Thoracic aorta (tissue), 2 donors: ENCODE measurements around the gene ARHGAP24. TPM values are rescaled to one million over a fixed set of nuclear protein-coding genes. Genes with fewer than 3 reads are reported as not detected.

Experiments
- ATAC-seq: fragments of 150-250 bp; one replicate; pipeline ENCODE4 v1.8.0; 2017; ENCODE audit warnings: low read depth; ENCODE audit not compliant: insufficient number of reproducible peaks, low FRiP score
- DNase-seq: peaks from one replicate; pipeline ENCODE4 v3.0.0-alpha.2; 2020; ENCODE audit warnings: low spot score
- H3K27ac ChIP-seq, 2 donors: fragments of 200-600 bp; sonication (generic); 1 replicate in 1 of 2; 2 replicates in 1 of 2; pipeline ENCODE4 v1.5.1; 2016; ENCODE audit warnings: mild to moderate bottlenecking in 2 of 2, moderate library complexity in 2 of 2
- H3K27me3 ChIP-seq: fragments of 200-600 bp; sonication (generic); replicated peaks from 2 replicates; pipeline ENCODE4 v1.6.0; 2016; ENCODE audit warnings: mild to moderate bottlenecking; ENCODE audit not compliant: insufficient read depth
- H3K36me3 ChIP-seq: fragments of 200-600 bp; sonication (generic); one replicate; pipeline ENCODE4 v1.5.1; 2016
- H3K4me1 ChIP-seq, 2 donors: fragments of 200-600 bp; sonication (generic); 1 replicate in 1 of 2; 2 replicates in 1 of 2; pipeline versions ENCODE4 v1.5.1 to v1.6.0; 2016; ENCODE audit warnings: low read depth in 2 of 2, mild to moderate bottlenecking in 1 of 2; ENCODE audit not compliant: control insufficient read depth in 1 of 2
- H3K4me3 ChIP-seq: fragments of 200-600 bp; sonication (generic); 2 replicates; pipeline ENCODE4 v1.5.1; 2016; ENCODE audit warnings: mild to moderate bottlenecking
- H3K9me3 ChIP-seq: fragments of 200-600 bp; sonication (generic); 2 replicates; pipeline ENCODE4 v1.5.1; 2016
- CTCF ChIP-seq: fragments of 200-600 bp; sonication (generic); IDR thresholded peaks from one replicate; pipeline ENCODE4 v1.5.1; 2019; ENCODE audit warnings: antibody characterized with exemption
- total RNA-seq, 2 donors: library from RNA; depleted of rRNA; stranded (reverse); fragments of >200 nt; gene quantifications; one replicate each; pipeline versions ENCODE4 v1.1.0 to v1.2.3, GENCODE V29; 2016

Gene ARHGAP24
- total RNA-seq, 2 donors from 2014 or later: 30.1 to 43.6 TPM

DNA sequence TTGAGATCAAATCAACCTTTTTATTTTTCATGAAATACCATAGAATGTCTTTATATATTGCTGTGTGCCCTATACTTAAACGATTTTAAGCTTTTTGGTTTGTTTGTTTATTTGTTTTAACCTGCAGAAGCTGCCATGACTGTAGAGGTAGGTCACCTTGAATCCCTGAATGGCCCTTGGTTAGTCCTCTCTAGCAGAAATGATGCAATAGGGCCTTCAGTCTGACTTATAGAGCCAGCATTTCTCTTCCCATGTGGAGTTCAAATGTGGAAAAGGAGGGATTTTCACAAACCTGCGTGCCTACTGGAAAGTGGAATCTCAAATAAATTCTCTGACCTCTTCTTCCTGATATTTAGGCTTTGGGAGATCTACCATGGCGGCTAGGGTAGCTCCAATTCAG is 557.0 kb downstream of the ARHGAP24 start:
- Histone ChIP-seq H3K4me1 (peaks cover 12 to 30% of the 10 kb centered on the region in 2 donors), H3K27me3 (no peaks in the 10 kb centered on the region), H3K27ac (peak overlapping the region; percentile 84 to 93), H3K36me3 (no peaks in the 10 kb centered on the region), H3K9me3 (no peaks in the 10 kb centered on the region), H3K4me3 (no peak overlapping the region)
- TF ChIP-seq CTCF: no peak
- DNase-seq (no peak), ATAC-seq (no peak)

DNA sequence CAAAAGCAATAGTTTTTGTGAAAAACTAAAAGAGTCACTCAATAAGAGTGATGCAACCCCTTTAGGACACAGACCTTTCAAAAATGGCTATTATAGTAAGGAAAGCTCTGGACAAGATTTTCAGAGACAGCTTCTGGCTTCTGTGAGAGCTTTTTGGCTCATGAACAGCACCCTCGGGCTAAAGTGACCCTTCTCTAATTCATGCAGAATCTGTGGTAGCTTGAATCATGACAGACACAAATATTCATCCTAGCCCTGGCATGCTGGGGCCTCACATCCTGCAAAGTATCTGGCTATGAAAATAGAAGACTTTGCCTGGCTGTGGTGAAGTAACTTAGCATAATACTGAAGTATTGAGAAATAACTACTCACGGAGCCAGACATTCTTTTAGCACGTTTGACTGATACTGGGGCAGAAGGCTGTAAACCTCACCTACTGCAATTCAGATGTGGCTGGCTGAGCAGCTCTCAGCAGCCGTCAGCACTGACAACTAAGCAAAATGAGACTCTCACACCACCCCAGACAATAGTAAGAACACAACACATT is 557.6 kb downstream of the ARHGAP24 start:
- Histone ChIP-seq H3K27me3 (no peaks in the 10 kb centered on the region), H3K4me3 (peak overlapping the region; percentile 60), H3K9me3 (no peaks in the 10 kb centered on the region), H3K36me3 (no peaks in the 10 kb centered on the region), H3K4me1 (peaks cover 12 to 32% of the 10 kb centered on the region in 2 donors), H3K27ac (peak overlapping the region; percentile 84 to 93)
- peak; percentile 90 for ATAC-seq
- no peak for DNase-seq
- TF ChIP-seq CTCF: no peak

- Histone ChIP-seq H3K27ac (peak overlapping the region; percentile 84 to 93), H3K4me3 (peak overlapping the region; percentile 60), H3K36me3 (no peaks in the 10 kb centered on the region), H3K4me1 (peaks cover 12 to 32% of the 10 kb centered on the region in 2 donors), H3K9me3 (no peaks in the 10 kb centered on the region), H3K27me3 (no peaks in the 10 kb centered on the region)
- peak; percentile 65 for ATAC-seq
- peak; percentile 13 for DNase-seq
- TF ChIP-seq CTCF: no peak
Measured at GRCh38 chr4:86033171-86033570, 558.2 kb downstream of the ARHGAP24 start.

GRCh38 chr4:86034616-86035015 is 559.7 kb downstream of the ARHGAP24 start:
- TF ChIP-seq CTCF: no peak
- no peak for DNase-seq
- no peak for ATAC-seq
- H3K9me3 ChIP-seq: no peaks in the 10 kb centered on the region
- no peaks in the 10 kb centered on the region for H3K36me3 ChIP-seq
- no peaks in the 10 kb centered on the region for H3K27me3 ChIP-seq
- H3K4me3 ChIP-seq: no peak overlapping the region
- H3K27ac ChIP-seq: no peak overlapping the region
- peaks cover 12 to 32% of the 10 kb centered on the region in 2 donors for H3K4me1 ChIP-seq

DNA sequence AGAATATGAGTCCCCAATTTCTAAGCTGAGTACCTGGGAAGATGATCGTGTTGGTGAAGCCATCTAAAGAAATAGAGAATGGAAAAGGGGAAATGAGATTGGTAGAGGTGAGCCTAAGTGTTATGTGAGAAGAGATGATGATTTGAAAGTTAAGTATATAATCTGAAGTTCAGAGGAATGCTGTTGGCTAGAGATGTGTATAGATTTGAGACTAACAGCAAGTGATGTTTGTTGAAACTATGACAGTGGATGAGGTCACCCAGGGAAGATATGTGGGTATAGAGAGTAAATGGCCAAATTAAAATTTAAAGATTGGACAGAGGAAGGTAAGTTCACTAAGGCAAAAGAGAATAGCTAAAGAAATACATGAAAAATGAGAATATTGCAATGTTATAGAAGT is 560.7 kb downstream of the ARHGAP24 start:
- no peaks in the 10 kb centered on the region for H3K36me3 ChIP-seq
- no peak overlapping the region for H3K4me3 ChIP-seq
- ATAC-seq: no peak
- DNase-seq: no peak
- TF ChIP-seq CTCF: no peak
- H3K4me1 ChIP-seq: peaks cover 12 to 32% of the 10 kb centered on the region in 2 donors
- no peaks in the 10 kb centered on the region for H3K27me3 ChIP-seq
- no peaks in the 10 kb centered on the region for H3K9me3 ChIP-seq
- H3K27ac ChIP-seq: no peak overlapping the region
